Memory B cell (primary cell): ENCODE data around the gene IL24.

Experiments used
- ATAC-seq: fragments of 150-1000 bp; cut with Tn5 transposase; 2 replicates; pipeline ENCODE4 v1.10.0; 2021; ENCODE audit warnings: low read depth, mild to moderate bottlenecking, moderate library complexity
- DNase-seq, 2 donors: peaks; one replicate each; pipeline ENCODE4 v3.0.0; 2022; ENCODE audit warnings: low spot score in 2 of 2
- H3K27ac Mint-ChIP-seq: one replicate; pipeline ENCODE4 v1.8.0; 2022; ENCODE audit warnings: mild to moderate bottlenecking, moderate library complexity, mixed read lengths
- H3K27me3 Mint-ChIP-seq: one replicate; pipeline ENCODE4 v1.8.0; 2022; ENCODE audit warnings: mixed read lengths
- H3K36me3 Mint-ChIP-seq: one replicate; pipeline ENCODE4 v1.8.0; 2022; ENCODE audit warnings: mild to moderate bottlenecking, mixed read lengths
- H3K4me1 Mint-ChIP-seq: one replicate; pipeline ENCODE4 v1.8.0; 2022; ENCODE audit warnings: mixed read lengths
- H3K4me3 Mint-ChIP-seq: one replicate; pipeline ENCODE4 v1.8.0; 2022; ENCODE audit warnings: mild to moderate bottlenecking, moderate library complexity, mixed read lengths
- H3K9me3 Mint-ChIP-seq: one replicate; pipeline ENCODE4 v1.8.0; 2022; ENCODE audit warnings: mixed read lengths

Gene IL24

GRCh38 chr1:206866062-206866461 lies 31.2 kb upstream of the IL24 start:
- DNase-seq = no peak
- Mint-ChIP-seq H3K4me1 (peaks cover 8% of the 10 kb centered on the region), H3K27ac (no peak overlapping the region), H3K9me3 (no peaks in the 10 kb centered on the region), H3K27me3 (peaks cover 13% of the 10 kb centered on the region), H3K4me3 (no peak overlapping the region), H3K36me3 (peaks cover 3% of the 10 kb centered on the region)
- no peak for ATAC-seq

- Mint-ChIP-seq H3K27me3 (peaks cover 10% of the 10 kb centered on the region), H3K9me3 (no peaks in the 10 kb centered on the region), H3K4me1 (peaks cover 8% of the 10 kb centered on the region), H3K4me3 (no peak overlapping the region), H3K36me3 (peaks cover 2% of the 10 kb centered on the region), H3K27ac (no peak overlapping the region)
- ATAC-seq (no peak), DNase-seq (no peak)
These were observed 30.0 kb upstream of the IL24 start for GRCh38 chr1:206867239-206867638.

GRCh38 chr1:206867716-206868115 lies 29.5 kb upstream of the IL24 start:
- Mint-ChIP-seq H3K9me3 (no peaks in the 10 kb centered on the region), H3K4me1 (peaks cover 8% of the 10 kb centered on the region), H3K4me3 (no peak overlapping the region), H3K27me3 (peaks cover 10% of the 10 kb centered on the region), H3K36me3 (peaks cover 2% of the 10 kb centered on the region), H3K27ac (no peak overlapping the region)
- DNase-seq (no peak), ATAC-seq (no peak)

- Mint-ChIP-seq H3K27ac (no peak overlapping the region), H3K27me3 (peaks cover 8% of the 10 kb centered on the region), H3K9me3 (no peaks in the 10 kb centered on the region), H3K4me1 (peaks cover 8% of the 10 kb centered on the region), H3K4me3 (no peak overlapping the region), H3K36me3 (peaks cover 2% of the 10 kb centered on the region)
- ATAC-seq (no peak), DNase-seq (no peak)
These were observed 29.0 kb upstream of the IL24 start for GRCh38 chr1:206868264-206868663.

- Mint-ChIP-seq H3K27ac (no peak overlapping the region), H3K36me3 (peaks cover 9% of the 10 kb centered on the region), H3K4me1 (peaks cover 3% of the 10 kb centered on the region), H3K27me3 (peaks cover 6% of the 10 kb centered on the region), H3K4me3 (no peak overlapping the region), H3K9me3 (peaks cover 3% of the 10 kb centered on the region)
- ATAC-seq (no peak), DNase-seq (no peak)
These were observed 25.1 kb upstream of the IL24 start for GRCh38 chr1:206872139-206872538.

GRCh38 chr1:206873603-206874188 lies 23.5 kb upstream of the IL24 start:
- Mint-ChIP-seq H3K9me3 (peaks cover 3% of the 10 kb centered on the region), H3K4me3 (no peak overlapping the region), H3K4me1 (no peaks in the 10 kb centered on the region), H3K27me3 (peaks cover 6% of the 10 kb centered on the region), H3K36me3 (peaks cover 9% of the 10 kb centered on the region), H3K27ac (no peak overlapping the region)
- no peak for ATAC-seq
- DNase-seq = no peak

GRCh38 chr1:206875752-206876377 lies 21.4 kb upstream of the IL24 start:
- H3K27ac Mint-ChIP-seq = no peak overlapping the region
- no peak for DNase-seq
- H3K36me3 Mint-ChIP-seq = peaks cover 10% of the 10 kb centered on the region
- H3K9me3 Mint-ChIP-seq = peaks cover 5% of the 10 kb centered on the region
- ATAC-seq = no peak
- H3K27me3 Mint-ChIP-seq = peaks cover 2% of the 10 kb centered on the region
- no peak overlapping the region for H3K4me3 Mint-ChIP-seq
- no peaks in the 10 kb centered on the region for H3K4me1 Mint-ChIP-seq

- peaks cover 2% of the 10 kb centered on the region for H3K27me3 Mint-ChIP-seq
- no peaks in the 10 kb centered on the region for H3K4me1 Mint-ChIP-seq
- H3K4me3 Mint-ChIP-seq = no peak overlapping the region
- ATAC-seq (no peak), DNase-seq (no peak)
- no peak overlapping the region for H3K27ac Mint-ChIP-seq
- H3K9me3 Mint-ChIP-seq = peaks cover 8% of the 10 kb centered on the region
- H3K36me3 Mint-ChIP-seq = peaks cover 10% of the 10 kb centered on the region
These were observed 18.8 kb upstream of the IL24 start for GRCh38 chr1:206878456-206878855.

GRCh38 chr1:206880314-206880713 lies 16.9 kb upstream of the IL24 start:
- DNase-seq = no peak
- no peak for ATAC-seq
- Mint-ChIP-seq H3K4me3 (no peak overlapping the region), H3K9me3 (peaks cover 8% of the 10 kb centered on the region), H3K27me3 (peaks cover 2% of the 10 kb centered on the region), H3K4me1 (no peaks in the 10 kb centered on the region), H3K36me3 (peaks cover 10% of the 10 kb centered on the region), H3K27ac (no peak overlapping the region)

GRCh38 chr1:206882555-206882954 lies 14.7 kb upstream of the IL24 start:
- Mint-ChIP-seq H3K36me3 (peaks cover 2% of the 10 kb centered on the region), H3K4me3 (no peak overlapping the region), H3K27me3 (peaks cover 5% of the 10 kb centered on the region), H3K27ac (no peak overlapping the region), H3K9me3 (peaks cover 5% of the 10 kb centered on the region), H3K4me1 (no peaks in the 10 kb centered on the region)
- ATAC-seq (no peak), DNase-seq (no peak)

GRCh38 chr1:206883160-206883559 lies 14.1 kb upstream of the IL24 start:
- peaks cover 2% of the 10 kb centered on the region for H3K36me3 Mint-ChIP-seq
- no peak overlapping the region for H3K4me3 Mint-ChIP-seq
- peaks cover 5% of the 10 kb centered on the region for H3K9me3 Mint-ChIP-seq
- DNase-seq = no peak
- H3K4me1 Mint-ChIP-seq = no peaks in the 10 kb centered on the region
- ATAC-seq = no peak
- no peak overlapping the region for H3K27ac Mint-ChIP-seq
- H3K27me3 Mint-ChIP-seq = peaks cover 5% of the 10 kb centered on the region

GRCh38 chr1:206883876-206884275 lies 13.4 kb upstream of the IL24 start:
- Mint-ChIP-seq H3K4me1 (no peaks in the 10 kb centered on the region), H3K27me3 (peaks cover 6% of the 10 kb centered on the region), H3K36me3 (peaks cover 2% of the 10 kb centered on the region), H3K4me3 (no peak overlapping the region), H3K27ac (no peak overlapping the region), H3K9me3 (peaks cover 5% of the 10 kb centered on the region)
- no peak for DNase-seq
- ATAC-seq = no peak

GRCh38 chr1:206885341-206886060 lies 11.7 kb upstream of the IL24 start:
- peaks cover 2% of the 10 kb centered on the region for H3K9me3 Mint-ChIP-seq
- H3K4me3 Mint-ChIP-seq = no peak overlapping the region
- peaks cover 2% of the 10 kb centered on the region for H3K4me1 Mint-ChIP-seq
- H3K27me3 Mint-ChIP-seq = peaks cover 6% of the 10 kb centered on the region
- ATAC-seq = no peak
- no peaks in the 10 kb centered on the region for H3K36me3 Mint-ChIP-seq
- no peak for DNase-seq
- H3K27ac Mint-ChIP-seq = no peak overlapping the region

- Mint-ChIP-seq H3K27ac (no peak overlapping the region), H3K36me3 (no peaks in the 10 kb centered on the region), H3K4me3 (no peak overlapping the region), H3K9me3 (peaks cover 2% of the 10 kb centered on the region), H3K4me1 (peaks cover 3% of the 10 kb centered on the region), H3K27me3 (peaks cover 6% of the 10 kb centered on the region)
- no peak for ATAC-seq
- no peak for DNase-seq
These were observed 10.4 kb upstream of the IL24 start for GRCh38 chr1:206886831-206887230.
